Kidney (tissue), 14 donors: ENCODE measurements around the gene CCDC88C. TPM values are rescaled to one million over a fixed set of nuclear protein-coding genes. Genes with fewer than 3 reads are reported as not detected.

Source experiments
- DNase-seq, 5 donors: peaks; one replicate each; pipeline ENCODE4 v3.0.0-alpha.2; 2013 to 2020
- FAIRE-seq: peaks from 2 replicates; lab custom pipeline; 2012; peaks lifted over from hg19 to GRCh38; lab: Jason Lieb, UNC
- H3K27ac ChIP-seq, 2 donors: one replicate each; pipeline ENCODE4 v1.7.0; 2013; ENCODE audit warnings: low read depth in 2 of 2, low read length in 2 of 2, inconsistent platforms in 1 of 2
- H3K27me3 ChIP-seq: one replicate; pipeline ENCODE4 v1.7.1; 2013; ENCODE audit warnings: low read length, inconsistent platforms; ENCODE audit not compliant: control insufficient read depth, insufficient read depth
- H3K36me3 ChIP-seq, 3 donors: one replicate each; pipeline versions ENCODE4 v1.7.0 to v1.7.1; 2013; ENCODE audit warnings: low read length in 3 of 3, control low read depth in 1 of 3, inconsistent platforms in 1 of 3; ENCODE audit not compliant: insufficient read depth in 3 of 3, control insufficient read depth in 2 of 3
- H3K4me1 ChIP-seq, 3 donors: one replicate each; pipeline versions ENCODE4 v1.7.0 to v1.7.1; 2013; ENCODE audit warnings: low read length in 3 of 3, inconsistent platforms in 1 of 3, low read depth in 1 of 3; ENCODE audit not compliant: control insufficient read depth in 2 of 3, insufficient read depth in 2 of 3
- H3K4me3 ChIP-seq, 3 donors: one replicate each; pipeline versions ENCODE4 v1.7.0 to v1.8.1; 2013; ENCODE audit warnings: low read length in 3 of 3, control low read depth in 1 of 3, inconsistent platforms in 1 of 3
- H3K9ac ChIP-seq, 3 donors: one replicate each; pipeline versions ENCODE4 v1.7.0 to v1.7.1; 2013; ENCODE audit warnings: low read length in 3 of 3, control low read depth in 1 of 3, inconsistent platforms in 1 of 3
- H3K9me3 ChIP-seq, 3 donors: one replicate each; pipeline versions ENCODE4 v1.7.0 to v1.7.1; 2013; ENCODE audit warnings: low read length in 3 of 3, control low read depth in 1 of 3, inconsistent platforms in 1 of 3; ENCODE audit not compliant: control insufficient read depth in 2 of 3, insufficient read depth in 1 of 3
- CTCF ChIP-seq: IDR thresholded peaks from 3 replicates; pipeline ENCODE4 v1.5.1; 2012; ENCODE audit warnings: mild to moderate bottlenecking, moderate library complexity, borderline replicate concordance; ENCODE audit not compliant: insufficient read depth; ENCODE audit errors: extremely low read depth
- intact Hi-C: fragments of 100-400 bp; cut with DNase I; formaldehyde crosslinking; loops from one replicate; pipeline ENCODE4 v1.11.1; 2022
- polyA plus RNA-seq: library from polyadenylated mRNA; stranded (reverse); fragments of 350-450 nt; fragmentation: Illumina TruSeq; extraction: RNeasy Lipid Tissue Mini Kit (QIAGEN cat#74804); gene quantifications from one replicate; pipeline ENCODE4 v1.2.3, GENCODE V29; 2014; ENCODE audit warnings: low read depth, low replicate concordance; ENCODE audit not compliant: insufficient read depth
- total RNA-seq: library from RNA; stranded (reverse); fragmentation: NEBNext Ultra II Directional; extraction: Animal tissue kit (Norgen Biotek cat#: 25700); gene quantifications from one replicate; pipeline ENCODE4 v1.2.1, GENCODE V29; 2021
- donor health status: control.
- donor health status: control.
- donor health status: control.
- donor health status: control.
- donor health status: control.
- donor health status: DM: yes; HTN: yes; CAD: no.
- donor health status: Normal renal cell carcinoma (clear cell type).

CCDC88C gene
- total and polyA plus RNA-seq, 2 donors from 2014 or later = 6.6 to 32.8 TPM

- peaks cover 0 to 10% (median 9%) of the 10 kb centered on the region in 3 donors for H3K4me1 ChIP-seq
- intact Hi-C loops = no loop called here
- FAIRE-seq (no peak), DNase-seq (no peak)
- H3K27ac ChIP-seq = no peak overlapping the region
- H3K9ac ChIP-seq = no peak overlapping the region
- H3K9me3 ChIP-seq = no peaks in the 10 kb centered on the region
- no peak for TF ChIP-seq CTCF
- no peak overlapping the region for H3K4me3 ChIP-seq
- no peaks in the 10 kb centered on the region for H3K27me3 ChIP-seq
- no peaks in the 10 kb centered on the region for H3K36me3 ChIP-seq
Observed at GRCh38 chr14:91265404-91265803, 152.2 kb downstream of the CCDC88C start.

- no peaks in the 10 kb centered on the region for H3K27me3 ChIP-seq
- TF ChIP-seq CTCF = no peak
- FAIRE-seq (no peak), DNase-seq (peak in 1 of 5 donors; percentile 23)
- H3K4me1 ChIP-seq = peaks cover 0 to 5% (median 2%) of the 10 kb centered on the region in 3 donors
- intact Hi-C loops = no loop called here
- peak overlapping the region in 2 of 3 donors; percentile 26 to 51 for H3K4me3 ChIP-seq
- no peaks in the 10 kb centered on the region for H3K36me3 ChIP-seq
- no peak overlapping the region for H3K27ac ChIP-seq
- no peaks in the 10 kb centered on the region for H3K9me3 ChIP-seq
- no peak overlapping the region for H3K9ac ChIP-seq
Observed at GRCh38 chr14:91264151-91265150, 153.2 kb downstream of the CCDC88C start.

GRCh38 chr14:91263329-91263728 is 154.3 kb downstream of the CCDC88C start:
- H3K4me1 ChIP-seq = peaks cover 0 to 5% (median 0%) of the 10 kb centered on the region in 3 donors
- FAIRE-seq (no peak), DNase-seq (no peak)
- H3K27me3 ChIP-seq = no peaks in the 10 kb centered on the region
- intact Hi-C loops = no loop called here
- TF ChIP-seq CTCF = no peak
- no peak overlapping the region for H3K9ac ChIP-seq
- H3K27ac ChIP-seq = no peak overlapping the region
- H3K4me3 ChIP-seq = no peak overlapping the region
- H3K36me3 ChIP-seq = no peaks in the 10 kb centered on the region
- H3K9me3 ChIP-seq = no peaks in the 10 kb centered on the region
